Measurements from ENCODE around the gene OGFR.

DNA sequence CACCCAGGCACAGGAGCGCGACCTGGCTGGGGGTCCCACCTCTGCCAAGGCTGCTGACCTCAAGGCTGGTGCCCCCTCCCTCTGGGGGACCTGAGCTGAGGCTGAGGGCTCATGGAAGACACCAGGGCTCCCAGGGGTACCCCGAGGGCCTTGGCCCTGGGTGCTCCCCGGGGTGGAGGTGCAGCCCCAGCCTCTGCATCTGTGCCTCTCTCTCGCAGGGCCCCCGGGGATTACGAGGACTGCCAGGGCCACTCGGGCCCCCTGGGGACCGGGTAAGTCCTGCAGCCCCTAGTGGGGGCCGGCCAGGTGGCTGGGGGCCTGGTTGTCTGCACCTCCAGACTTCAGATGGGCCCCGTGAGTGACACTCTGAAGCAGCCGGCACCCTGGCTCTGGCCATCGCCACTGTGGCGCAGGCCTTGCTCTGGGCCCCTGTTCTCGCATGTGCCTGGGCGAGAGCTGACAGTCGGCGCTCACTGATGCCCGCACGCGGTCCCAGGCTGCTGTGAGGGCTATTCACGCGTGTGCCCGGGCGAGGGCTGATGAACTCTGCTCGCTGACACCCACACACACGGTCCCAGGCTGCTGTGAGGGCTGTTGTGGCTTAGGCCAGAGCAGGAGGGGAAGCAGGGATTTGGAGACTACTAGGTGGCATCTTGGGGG lies 21.5 kb downstream of the OGFR start:
- TF ChIP-seq, protein P1, sequence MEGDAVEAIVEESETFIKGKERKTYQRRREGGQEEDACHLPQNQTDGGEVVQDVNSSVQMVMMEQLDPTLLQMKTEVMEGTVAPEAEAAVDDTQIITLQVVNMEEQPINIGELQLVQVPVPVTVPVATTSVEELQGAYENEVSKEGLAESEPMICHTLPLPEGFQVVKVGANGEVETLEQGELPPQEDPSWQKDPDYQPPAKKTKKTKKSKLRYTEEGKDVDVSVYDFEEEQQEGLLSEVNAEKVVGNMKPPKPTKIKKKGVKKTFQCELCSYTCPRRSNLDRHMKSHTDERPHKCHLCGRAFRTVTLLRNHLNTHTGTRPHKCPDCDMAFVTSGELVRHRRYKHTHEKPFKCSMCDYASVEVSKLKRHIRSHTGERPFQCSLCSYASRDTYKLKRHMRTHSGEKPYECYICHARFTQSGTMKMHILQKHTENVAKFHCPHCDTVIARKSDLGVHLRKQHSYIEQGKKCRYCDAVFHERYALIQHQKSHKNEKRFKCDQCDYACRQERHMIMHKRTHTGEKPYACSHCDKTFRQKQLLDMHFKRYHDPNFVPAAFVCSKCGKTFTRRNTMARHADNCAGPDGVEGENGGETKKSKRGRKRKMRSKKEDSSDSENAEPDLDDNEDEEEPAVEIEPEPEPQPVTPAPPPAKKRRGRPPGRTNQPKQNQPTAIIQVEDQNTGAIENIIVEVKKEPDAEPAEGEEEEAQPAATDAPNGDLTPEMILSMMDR (IDR thresholded peaks at IDR 0.05 in 2 of 3, conservative IDR thresholded peaks at IDR 0.05 in 1 of 3; ENCODE audit: borderline replicate concordance in 1 of 3, insufficient read depth in 1 of 3, low read depth in 2 of 3, low read length in 2 of 3) = no peak
- TF ChIP-seq POLR2AphosphoS5 (IDR thresholded peaks at IDR 0.05; ENCODE audit: low read depth, low read length) (no peak), TCF7L2 (IDR thresholded peaks at IDR 0.05; ENCODE audit: borderline replicate concordance, extremely low read depth, insufficient read depth, insufficient read length) (no peak), SP1 (IDR thresholded peaks at IDR 0.05; ENCODE audit: low read depth) (no peak), RAD21 (IDR thresholded peaks at IDR 0.05; ENCODE audit: low read depth) (no peak), ELF1 (IDR thresholded peaks at IDR 0.05; ENCODE audit: borderline replicate concordance, low read depth) (no peak), POLR2A (IDR thresholded peaks at IDR 0.05; ENCODE audit: borderline replicate concordance, extremely low read depth, insufficient read depth, insufficient read length) (no peak), CEBPB (IDR thresholded peaks at IDR 0.05; ENCODE audit: low read depth) (no peak), YY1 (IDR thresholded peaks at IDR 0.05; ENCODE audit: extremely low read depth, insufficient replicate concordance, low read depth, low read length) (no peak), EZH2phosphoT487 (IDR thresholded peaks at IDR 0.05; ENCODE audit: borderline replicate concordance) (no peak), ZNF274 (IDR thresholded peaks at IDR 0.05; ENCODE audit: low read depth, low read length) (no peak)

Data from HCT116 (cell line).